Naive thymus-derived CD4-positive, alpha-beta T cell (primary cell): ENCODE measurements around the gene RAB23. TPM values are rescaled to one million over a fixed set of nuclear protein-coding genes. Genes with fewer than 3 reads are reported as not detected.

ENCODE experiments used
- ATAC-seq: fragments of 150-1000 bp; cut with Tn5 transposase; 2 replicates; pipeline ENCODE4 v1.10.0; 2021; ENCODE audit warnings: mild to moderate bottlenecking, moderate library complexity
- CTCF ChIA-PET: fragments of 350-600 bp; sonication (Branson Sonifier 250); formaldehyde crosslinking; loops from one replicate; lab custom pipeline; 2021; ENCODE audit warnings: antibody characterized with exemption; lab: Charles Lee
- POLR2A ChIA-PET: fragments of 350-600 bp; sonication (Branson Sonifier 250); formaldehyde crosslinking; loops from one replicate; lab custom pipeline; 2021; ENCODE audit warnings: antibody characterized with exemption, inconsistent platforms; lab: Charles Lee
- DNase-seq, 9 donors: peaks; one replicate each; pipeline versions ENCODE4 v3.0.0 to v3.0.0-alpha.2; 2020 to 2022; ENCODE audit warnings: mixed read lengths in 1 of 9
- H3K27ac ChIP-seq: one replicate; pipeline ENCODE4 v1.7.0; 2013; ENCODE audit warnings: mild to moderate bottlenecking, low read depth, low read length, moderate library complexity
- H3K27me3 ChIP-seq, 2 donors: one replicate each; pipeline ENCODE4 v1.7.0; 2013; ENCODE audit warnings: low read length in 2 of 2, mild to moderate bottlenecking in 2 of 2, moderate library complexity in 2 of 2; ENCODE audit not compliant: control insufficient read depth in 2 of 2, insufficient read depth in 2 of 2
- H3K36me3 ChIP-seq, 3 experiments: 1 replicate in 2 of 3; 2 replicates in 1 of 3; pipeline ENCODE4 v1.7.0; 2013; ENCODE audit warnings: low read length in 3 of 3, mild to moderate bottlenecking in 3 of 3, moderate library complexity in 1 of 3; ENCODE audit not compliant: insufficient read depth in 3 of 3, control insufficient read depth in 2 of 3
- H3K4me1 ChIP-seq, 2 donors: one replicate each; pipeline ENCODE4 v1.7.0; 2013; ENCODE audit warnings: low read length in 2 of 2, mild to moderate bottlenecking in 2 of 2, moderate library complexity in 1 of 2; ENCODE audit not compliant: control insufficient read depth in 2 of 2, insufficient read depth in 2 of 2
- H3K4me3 ChIP-seq: 2 replicates; pipeline ENCODE4 v1.7.0; 2013; ENCODE audit warnings: mild to moderate bottlenecking, low read length
- H3K9me3 ChIP-seq, 3 experiments: 1 replicate in 2 of 3; 2 replicates in 1 of 3; pipeline ENCODE4 v1.7.0; 2013; ENCODE audit warnings: low read length in 3 of 3; ENCODE audit not compliant: control insufficient read depth in 2 of 3
- H3K27ac Mint-ChIP-seq, 9 donors: one replicate each; pipeline ENCODE4 v1.8.0; 2020 to 2022; ENCODE audit warnings: mixed read lengths in 9 of 9, mild to moderate bottlenecking in 8 of 9, moderate library complexity in 5 of 9, inconsistent platforms in 2 of 9
- H3K27me3 Mint-ChIP-seq, 5 donors: one replicate each; pipeline ENCODE4 v1.8.0; 2021 to 2022; ENCODE audit warnings: mixed read lengths in 5 of 5, mild to moderate bottlenecking in 1 of 5
- H3K36me3 Mint-ChIP-seq, 5 donors: one replicate each; pipeline ENCODE4 v1.8.0; 2020 to 2022; ENCODE audit warnings: mixed read lengths in 5 of 5, mild to moderate bottlenecking in 3 of 5, inconsistent platforms in 1 of 5
- H3K4me1 Mint-ChIP-seq, 7 donors: one replicate each; pipeline ENCODE4 v1.8.0; 2020 to 2022; ENCODE audit warnings: mixed read lengths in 7 of 7, mild to moderate bottlenecking in 3 of 7, inconsistent platforms in 1 of 7
- H3K4me3 Mint-ChIP-seq, 10 donors: one replicate each; pipeline ENCODE4 v1.8.0; 2020 to 2022; ENCODE audit warnings: mild to moderate bottlenecking in 10 of 10, mixed read lengths in 10 of 10, moderate library complexity in 6 of 10, inconsistent platforms in 2 of 10
- H3K9me3 Mint-ChIP-seq, 11 donors: one replicate each; pipeline ENCODE4 v1.8.0; 2020 to 2022; ENCODE audit warnings: mixed read lengths in 11 of 11, mild to moderate bottlenecking in 4 of 11, inconsistent platforms in 1 of 11, moderate library complexity in 1 of 11
- intact Hi-C, 2 donors: fragments of 100-400 bp; cut with micrococcal nuclease; formaldehyde crosslinking; loops; one replicate each; pipeline ENCODE4 v1.15.1; 2023
- polyA plus RNA-seq, 2 donors: library from polyadenylated mRNA; unstranded; fragments of 300-500 nt; fragmentation: Illumina TruSeq; gene quantifications; one replicate each; pipeline ENCODE4 v1.2.3, GENCODE V29; 2021
- total RNA-seq, 6 experiments: library from RNA in 5 of 6; stranded (reverse) in 5 of 6; gene quantifications; 1 replicate in 5 of 6; 2 replicates in 1 of 6; pipeline ENCODE4 v1.2.3 and lab custom pipeline; 2021 to 2026

RAB23 gene
- total and polyA plus RNA-seq, 7 experiments from 2014 or later = 0.50 to 3.2 (median 2.0) TPM

- Mint-ChIP-seq H3K36me3 (peaks cover 0 to 22% (median 18%) of the 10 kb centered on the region in 5 donors), H3K4me3 (no peak overlapping the region), H3K4me1 (peaks cover 0 to 23% (median 19%) of the 10 kb centered on the region in 7 donors), H3K9me3 (no peaks in the 10 kb centered on the region), H3K27me3 (no peaks in the 10 kb centered on the region), H3K27ac (peak overlapping the region in 4 of 9 donors; percentile 22 to 63 (median 40))
- POLR2A ChIA-PET = interaction anchor here (0.8 kb wide), 1 partner anchor 90 kb away, joined by 3 read pairs; no protein-coding TSS in a partner anchor
- intact Hi-C loops = no loop called here
- CTCF ChIA-PET = no interaction called here
- Histone ChIP-seq H3K27ac (no peak overlapping the region), H3K4me1 (no peaks in the 10 kb centered on the region), H3K4me3 (no peak overlapping the region), H3K9me3 (no peaks in the 10 kb centered on the region), H3K36me3 (peaks cover 0 to 19% (median 0%) of the 10 kb centered on the region in 3 experiments), H3K27me3 (no peaks in the 10 kb centered on the region)
- DNase-seq (no peak), ATAC-seq (no peak)
These were observed 40.1 kb downstream of the RAB23 start for GRCh38 chr6:57182017-57182432.

DNA sequence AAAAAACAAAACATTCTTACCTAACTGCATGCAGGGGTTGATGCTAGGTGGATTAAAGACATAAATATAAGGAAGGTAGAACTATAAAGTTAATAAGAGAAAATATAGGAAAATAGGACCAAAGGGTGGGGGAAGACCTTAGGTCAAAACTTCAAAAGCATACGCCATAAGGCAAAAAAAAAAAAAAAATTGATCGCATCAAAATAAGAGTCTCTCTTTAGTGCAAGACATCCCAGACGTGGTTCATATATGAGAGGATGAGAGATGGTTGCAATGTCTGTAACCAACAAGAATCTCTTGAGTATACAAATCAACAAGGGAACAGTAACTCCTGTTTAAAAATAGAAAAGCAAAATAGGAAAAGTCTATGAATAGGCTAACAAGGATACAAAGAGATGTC lies 41.5 kb downstream of the RAB23 start:
- Histone ChIP-seq H3K4me1 (no peaks in the 10 kb centered on the region), H3K4me3 (no peak overlapping the region), H3K27ac (no peak overlapping the region), H3K27me3 (no peaks in the 10 kb centered on the region), H3K36me3 (peaks cover 0 to 19% (median 0%) of the 10 kb centered on the region in 3 experiments), H3K9me3 (no peaks in the 10 kb centered on the region)
- Mint-ChIP-seq H3K36me3 (peaks cover 0 to 16% (median 12%) of the 10 kb centered on the region in 5 donors), H3K4me3 (no peak overlapping the region), H3K27me3 (no peaks in the 10 kb centered on the region), H3K9me3 (no peaks in the 10 kb centered on the region), H3K27ac (peak overlapping the region in 4 of 9 donors; percentile 2 to 60 (median 20)), H3K4me1 (peaks cover 0 to 33% (median 26%) of the 10 kb centered on the region in 7 donors)
- ChIA-PET POLR2A (no interaction called here), CTCF (no interaction called here)
- ATAC-seq (no peak), DNase-seq (no peak)
- intact Hi-C loops = no loop called here

DNA sequence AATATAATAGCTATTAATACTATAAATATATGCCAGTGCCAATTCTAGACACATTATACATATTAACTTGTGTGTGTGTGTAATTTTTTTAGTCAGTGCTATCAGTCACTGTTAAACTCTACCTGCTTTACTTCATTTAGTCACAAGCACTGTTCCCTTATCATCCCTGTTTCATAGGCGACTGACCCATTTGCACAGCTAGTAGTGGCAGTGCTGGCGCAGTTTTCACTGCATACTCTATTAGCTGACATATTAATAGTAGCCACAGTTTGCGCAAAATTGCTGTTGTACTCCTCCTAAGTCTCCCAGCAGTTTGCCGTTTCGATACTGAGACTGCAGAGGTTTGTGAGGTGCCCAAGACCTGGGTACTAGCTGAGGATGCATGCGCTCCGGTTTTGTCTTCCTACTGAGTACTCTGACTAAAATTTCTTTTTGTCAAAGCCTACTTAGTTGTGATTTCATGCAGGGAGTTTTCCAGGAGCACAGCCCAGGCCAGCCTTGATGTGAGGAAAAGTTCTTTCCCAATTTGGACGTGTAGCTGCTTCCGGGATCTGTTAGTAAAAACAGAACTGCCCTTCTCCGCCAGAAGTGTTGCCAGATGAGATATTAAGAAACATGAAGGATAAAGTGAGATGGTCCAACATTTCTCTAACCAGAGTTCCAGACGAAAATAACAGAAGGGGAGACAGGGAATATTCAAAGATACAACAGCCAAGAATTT lies 44.4 kb downstream of the RAB23 start:
- H3K4me3 Mint-ChIP-seq = no peak overlapping the region
- no peaks in the 10 kb centered on the region for H3K9me3 Mint-ChIP-seq
- intact Hi-C loops = loop anchor here in 1 of 2 donors (10.0 kb wide), 1 partner anchor 273 kb away; no protein-coding TSS in a partner anchor
- H3K4me3 ChIP-seq = no peak overlapping the region
- no peak overlapping the region for H3K27ac ChIP-seq
- H3K27me3 Mint-ChIP-seq = no peaks in the 10 kb centered on the region
- H3K4me1 ChIP-seq = peaks cover 0 to 12% of the 10 kb centered on the region in 2 donors
- no peaks in the 10 kb centered on the region for H3K27me3 ChIP-seq
- peaks cover 0 to 6% (median 0%) of the 10 kb centered on the region in 3 experiments for H3K36me3 ChIP-seq
- no peaks in the 10 kb centered on the region for H3K9me3 ChIP-seq
- peaks cover 0 to 10% (median 8%) of the 10 kb centered on the region in 5 donors for H3K36me3 Mint-ChIP-seq
- ChIA-PET POLR2A (interaction anchor here (0.7 kb wide), 1 partner anchor 44 kb away, joined by 3 read pairs; the partner anchor contains the start of gene RAB23), CTCF (no interaction called here)
- no peak for DNase-seq
- ATAC-seq = no peak
- peak overlapping the region in 2 of 9 donors; percentile 17 to 28 for H3K27ac Mint-ChIP-seq
- peaks cover 0 to 61% (median 48%) of the 10 kb centered on the region in 7 donors for H3K4me1 Mint-ChIP-seq

GRCh38 chr6:57174511-57174907 lies 47.6 kb downstream of the RAB23 start:
- Mint-ChIP-seq H3K27me3 (no peaks in the 10 kb centered on the region), H3K4me3 (peak overlapping the region in 3 of 10 donors; percentile 15 to 92 (median 91)), H3K27ac (peak overlapping the region in 4 of 9 donors; percentile 32 to 91 (median 90)), H3K36me3 (peaks cover 0 to 3% (median 0%) of the 10 kb centered on the region in 5 donors), H3K4me1 (peaks cover 10 to 79% (median 62%) of the 10 kb centered on the region in 7 donors), H3K9me3 (no peaks in the 10 kb centered on the region)
- Histone ChIP-seq H3K27ac (peak overlapping the region; percentile 87), H3K9me3 (no peaks in the 10 kb centered on the region), H3K4me1 (peaks cover 4 to 12% of the 10 kb centered on the region in 2 donors), H3K36me3 (peaks cover 0 to 7% (median 0%) of the 10 kb centered on the region in 3 experiments), H3K4me3 (no peak overlapping the region), H3K27me3 (no peaks in the 10 kb centered on the region)
- no peak for ATAC-seq
- no peak for DNase-seq
- CTCF ChIA-PET = no interaction called here
- intact Hi-C loops = loop anchor here (5.0 to 10.0 kb wide), 4 partner anchors 217 to 632 kb away; partner anchors contain the start of gene BEND6 (in 1 of the 2)
- POLR2A ChIA-PET = no interaction called here

GRCh38 chr6:57173886-57174510 lies 48.1 kb downstream of the RAB23 start:
- ATAC-seq = no peak
- no peaks in the 10 kb centered on the region for H3K9me3 ChIP-seq
- H3K36me3 Mint-ChIP-seq = peaks cover 0 to 3% (median 0%) of the 10 kb centered on the region in 5 donors
- H3K4me3 Mint-ChIP-seq = peak overlapping the region; percentile 88 to 99 (median 92)
- no peaks in the 10 kb centered on the region for H3K9me3 Mint-ChIP-seq
- POLR2A ChIA-PET = no interaction called here
- peak overlapping the region; percentile 87 for H3K27ac ChIP-seq
- no peaks in the 10 kb centered on the region for H3K27me3 ChIP-seq
- intact Hi-C loops = loop anchor here (2.0 to 10.0 kb wide), 5 partner anchors 17 to 632 kb away; partner anchors contain the start of gene BEND6 (in 1 of the 2)
- peak overlapping the region; percentile 87 to 93 (median 90) for H3K27ac Mint-ChIP-seq
- H3K36me3 ChIP-seq = peaks cover 0 to 7% (median 0%) of the 10 kb centered on the region in 3 experiments
- no peak for DNase-seq
- peak overlapping the region; percentile 57 for H3K4me3 ChIP-seq
- H3K27me3 Mint-ChIP-seq = no peaks in the 10 kb centered on the region
- peaks cover 10 to 75% (median 62%) of the 10 kb centered on the region in 7 donors for H3K4me1 Mint-ChIP-seq
- H3K4me1 ChIP-seq = peaks cover 4 to 12% of the 10 kb centered on the region in 2 donors
- CTCF ChIA-PET = no interaction called here
